Measurements from ENCODE around the gene PPM1A. TPM values are rescaled to one million over a fixed set of nuclear protein-coding genes. Genes with fewer than 3 reads are reported as not detected.

PPM1A gene
- total and polyA plus RNA-seq, 9 of the 15 experiments (the other 6 are each of a cell fraction or from before 2014, with no cell fraction given) = 5.5 to 23.9 (median 15.2) TPM

GRCh38 chr14:60348211-60348610 is 99.2 kb downstream of the PPM1A start:
- TF ChIP-seq HNRNPL (IDR thresholded peaks at IDR 0.05; ENCODE audit: low read depth, low read length) (no peak), NCOA1 (IDR thresholded peaks at IDR 0.05; ENCODE audit: low read depth) (no peak), ZNF124 (CRISPR knock-in tag; IDR thresholded peaks at IDR 0.05) (no peak)
- H3K4me1 ChIP-seq (replicated peaks in 1 of 2; ENCODE audit: control insufficient read depth in 2 of 2, insufficient read depth in 2 of 2, low read length in 2 of 2) = no peaks in the 10 kb centered on the region; a peak in 1 of 5 replicates
- no peaks in the 10 kb centered on the region for H3K27me3 ChIP-seq (ENCODE audit: control insufficient read depth in 2 of 2, insufficient read depth in 2 of 2, low read length in 2 of 2)
- POLR2A ChIA-PET = no interaction called here
- no peaks in the 10 kb centered on the region for H3K9me3 ChIP-seq (replicated peaks; ENCODE audit: control insufficient read depth, insufficient read depth, low read depth, low read length)
- no peaks in the 10 kb centered on the region for H3K9me1 ChIP-seq (ENCODE audit: control insufficient read depth, insufficient read depth, low read length)
- H3K4me3 ChIP-seq = no peak overlapping the region
- in situ Hi-C loops (cut with MboI) (loop anchor here (5.0 kb wide), 1 partner anchor 219 kb away; no protein-coding TSS in a partner anchor), intact Hi-C loops (cut with micrococcal nuclease) (no loop called here)
- H2AFZ ChIP-seq (ENCODE audit: low read depth, low read length) = no peak overlapping the region
- CTCF ChIA-PET (ENCODE audit: low intra/inter-chr PET ratio) = interaction anchor here (0.7 kb wide), 1 partner anchor 263 kb away, joined by 4 read pairs; no protein-coding TSS in a partner anchor
- WGBS (ENCODE audit: insufficient coverage, low coverage, missing lambda C conversion rate) = no CpG with 5 or more reads among the region's 4 CpGs
- ATAC-seq (no peak), FAIRE-seq (no peak), DNase-seq (ENCODE audit: extremely low read depth in 1 of 4, low spot score in 3 of 4) (no peak)
- H3K36me3 ChIP-seq (ENCODE audit: control insufficient read depth, insufficient read depth, low read length) = no peaks in the 10 kb centered on the region
- H3K9ac ChIP-seq (ENCODE audit: insufficient read depth in 1 of 2, low read depth in 2 of 2, low read length in 2 of 2) = no peak overlapping the region
- no peaks in the 10 kb centered on the region for H3K79me2 ChIP-seq (ENCODE audit: control insufficient read depth, insufficient read depth, low read length)
- BruUV-seq (replicated peaks) = no TSS peak
- no peaks in the 10 kb centered on the region for H4K20me1 ChIP-seq (replicated peaks; ENCODE audit: control insufficient read depth, insufficient read depth, low read length)
- H3K4me2 ChIP-seq (ENCODE audit: insufficient read depth, low read length) = no peak overlapping the region
- H3K27ac ChIP-seq (ENCODE audit: extremely low read depth, low read depth, low read length) = no peak overlapping the region

Other genes starting within 250 kb of the PPM1A start
- gene PCNX4, start 157.3 kb upstream of the PPM1A start, total RNA-seq (2014; rRNA removed) = 18.1 and 21.7 TPM in 2 replicates
- 29.0 and 31.5 TPM in 2 replicates for gene PCNX4, start 157.3 kb upstream of the PPM1A start, total RNA-seq (2014; rRNA removed; fragmentation: Illumina TruSeq; extraction: Trizol)
- 40.9 and 42.8 TPM in 2 replicates for gene PCNX4, start 157.3 kb upstream of the PPM1A start, total RNA-seq (2015; rRNA removed; fragmentation: Illumina TruSeq; extraction: Trizol)
- gene PCNX4, start 157.3 kb upstream of the PPM1A start, total RNA-seq (2021) = 25.9 and 35.5 TPM in 2 replicates
- 17.6 and 22.4 TPM in 2 replicates for gene PCNX4, start 157.3 kb upstream of the PPM1A start, polyA plus RNA-seq (2011; rRNA removed)
- gene PCNX4, start 157.3 kb upstream of the PPM1A start, polyA plus RNA-seq (2014; fragmentation: Illumina TruSeq; extraction: Trizol) = 31.1 and 41.2 TPM in 2 replicates
- 10 to 100 TPM; 10.0 to 12.0 TPM for gene PCNX4, start 157.3 kb upstream of the PPM1A start, polyA plus RNA-seq (2014; fragmentation: Nextera tagmentation; extraction: Ambion mirVana)
- gene PCNX4, start 157.3 kb upstream of the PPM1A start, polyA plus RNA-seq (2014; rRNA removed) = 16.2 and 18.8 TPM in 2 replicates
- gene DHRS7, start 83.8 kb upstream of the PPM1A start, total RNA-seq (2014; rRNA removed) = 18.5 and 21.6 TPM in 2 replicates
- 17.1 and 20.8 TPM in 2 replicates for gene DHRS7, start 83.8 kb upstream of the PPM1A start, total RNA-seq (2014; rRNA removed; fragmentation: Illumina TruSeq; extraction: Trizol)
- 13.9 and 14.3 TPM in 2 replicates for gene DHRS7, start 83.8 kb upstream of the PPM1A start, total RNA-seq (2015; rRNA removed; fragmentation: Illumina TruSeq; extraction: Trizol)
- gene DHRS7, start 83.8 kb upstream of the PPM1A start, total RNA-seq (2021) = 14.5 and 15.7 TPM in 2 replicates
- 10.1 and 10.2 TPM in 2 replicates for gene DHRS7, start 83.8 kb upstream of the PPM1A start, polyA plus RNA-seq (2011; rRNA removed)
- gene DHRS7, start 83.8 kb upstream of the PPM1A start, polyA plus RNA-seq (2014; fragmentation: Illumina TruSeq; extraction: Trizol) = 13.6 and 15.6 TPM in 2 replicates
- 10 to 100 TPM; 16.4 to 20.1 TPM for gene DHRS7, start 83.8 kb upstream of the PPM1A start, polyA plus RNA-seq (2014; fragmentation: Nextera tagmentation; extraction: Ambion mirVana)
- gene DHRS7, start 83.8 kb upstream of the PPM1A start, polyA plus RNA-seq (2014; rRNA removed) = 12.4 and 12.8 TPM in 2 replicates
- gene C14orf39, start 236.8 kb downstream of the PPM1A start, total RNA-seq (2014; rRNA removed) = 0.54 and 1.3 TPM in 2 replicates
- 1.1 and 1.9 TPM in 2 replicates for gene C14orf39, start 236.8 kb downstream of the PPM1A start, total RNA-seq (2014; rRNA removed; fragmentation: Illumina TruSeq; extraction: Trizol)
- gene C14orf39, start 236.8 kb downstream of the PPM1A start, total RNA-seq (2015; rRNA removed; fragmentation: Illumina TruSeq; extraction: Trizol) = 0.90 and 1.7 TPM in 2 replicates
- gene C14orf39, start 236.8 kb downstream of the PPM1A start, total RNA-seq (2021) = 0.58 and 0.82 TPM in 2 replicates
- 0.15 and 1.0 TPM in 2 replicates for gene C14orf39, start 236.8 kb downstream of the PPM1A start, polyA plus RNA-seq (2011; rRNA removed)
- 2.0 and 2.1 TPM in 2 replicates for gene C14orf39, start 236.8 kb downstream of the PPM1A start, polyA plus RNA-seq (2014; fragmentation: Illumina TruSeq; extraction: Trizol)
- gene C14orf39, start 236.8 kb downstream of the PPM1A start, polyA plus RNA-seq (2014; fragmentation: Nextera tagmentation; extraction: Ambion mirVana) = 1 to 10 TPM; 1.2 to 1.4 TPM
- gene C14orf39, start 236.8 kb downstream of the PPM1A start, polyA plus RNA-seq (2014; rRNA removed) = 1.7 and 6.7 TPM in 2 replicates

Data from K562 (cell line).